IPS-18a (cell line): ENCODE data around the gene C4orf50.
"Not testable (repeated sequence)": the region's sequence is repeated elsewhere in the genome, so short reads cannot be mapped to it uniquely, and the experiment has no call there.

Source experiments
- H3K27ac ChIP-seq: one replicate; pipeline ENCODE4 v1.5.1; 2013; ENCODE audit warnings: low read length
- H3K27me3 ChIP-seq: one replicate; pipeline ENCODE4 v1.6.1; 2013; ENCODE audit warnings: mild to moderate bottlenecking, low read length; ENCODE audit not compliant: control insufficient read depth, insufficient read depth
- H3K36me3 ChIP-seq: one replicate; pipeline ENCODE4 v1.6.1; 2013; ENCODE audit warnings: low read depth, low read length; ENCODE audit not compliant: control insufficient read depth
- H3K4me1 ChIP-seq: one replicate; pipeline ENCODE4 v1.6.1; 2013; ENCODE audit warnings: low read depth, low read length; ENCODE audit not compliant: control insufficient read depth
- H3K4me3 ChIP-seq: one replicate; pipeline ENCODE4 v1.5.1; 2013; ENCODE audit warnings: low read length
- H3K9ac ChIP-seq: one replicate; pipeline ENCODE4 v1.6.1; 2013; ENCODE audit warnings: mild to moderate bottlenecking, low read length, moderate library complexity
- H3K9me3 ChIP-seq: one replicate; pipeline ENCODE4 v1.6.1; 2013; ENCODE audit warnings: low read depth, low read length; ENCODE audit not compliant: control insufficient read depth

The C4orf50 gene

DNA sequence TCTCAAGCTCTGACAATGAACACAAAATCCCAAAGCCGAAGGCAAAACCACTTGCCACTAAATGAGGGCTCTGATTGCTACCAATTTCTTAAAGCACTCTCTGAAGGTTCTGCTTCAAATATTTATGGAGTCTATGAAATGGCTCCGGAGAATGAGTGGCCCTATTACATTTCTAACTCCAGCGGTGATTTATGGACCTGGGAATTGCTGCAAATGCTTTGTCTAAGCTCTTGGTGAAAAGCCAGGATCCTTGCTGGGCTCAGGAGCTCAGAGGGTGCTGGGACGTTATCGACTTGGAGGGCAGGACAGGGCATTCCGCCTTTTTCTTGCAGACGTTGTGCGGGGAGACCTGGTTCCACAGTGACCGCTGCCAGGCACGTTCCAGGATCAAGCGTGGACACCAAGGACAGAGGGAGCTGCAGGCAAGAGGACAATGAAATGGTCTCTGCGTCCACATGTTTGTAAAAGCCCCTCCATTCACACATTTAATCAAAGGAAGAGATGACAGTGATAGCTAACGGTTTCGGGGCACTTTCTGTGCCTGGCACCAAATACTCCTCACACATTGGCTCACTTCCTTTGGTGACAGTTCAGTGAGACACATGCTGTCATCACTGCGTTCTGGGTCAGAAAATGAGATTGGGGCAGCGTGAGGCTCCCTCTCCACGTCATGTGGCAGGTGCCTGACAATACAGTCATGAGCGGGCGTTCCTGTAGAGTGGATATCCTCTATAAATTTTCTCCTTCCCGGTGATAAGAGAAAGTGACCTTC lies 58.8 kb downstream of the C4orf50 start:
- no peak overlapping the region for H3K27ac ChIP-seq
- peaks cover 18% of the 10 kb centered on the region for H3K27me3 ChIP-seq

DNA sequence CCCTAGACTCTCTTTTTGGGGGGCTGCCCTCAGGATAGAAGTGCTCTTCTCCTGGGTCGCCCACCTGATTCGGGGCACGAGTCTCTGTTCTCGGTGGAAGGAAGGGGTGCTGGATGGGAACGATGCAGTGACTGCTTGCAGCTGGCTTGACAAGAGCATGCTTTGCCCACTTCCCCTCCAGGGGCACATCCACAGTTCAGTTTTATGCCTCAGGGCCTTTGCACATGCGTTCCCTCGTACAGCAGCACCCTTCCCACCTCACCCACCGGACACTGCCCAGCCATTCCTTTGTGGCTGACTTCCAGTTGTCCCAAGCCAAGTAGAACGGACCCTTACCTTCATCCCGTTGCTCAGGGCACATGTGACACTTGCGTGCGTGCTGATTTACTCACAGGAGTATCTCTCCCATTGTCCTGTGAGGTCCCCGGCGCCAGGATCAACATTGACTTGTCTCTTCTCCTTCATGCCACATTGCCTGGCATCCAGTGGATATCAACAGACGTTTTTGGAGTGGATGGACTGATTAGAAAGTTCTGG lies 60.0 kb downstream of the C4orf50 start:
- Histone ChIP-seq H3K4me3 (no peak overlapping the region), H3K9me3 (no peaks in the 10 kb centered on the region), H3K9ac (no peak overlapping the region), H3K27me3 (peaks cover 18% of the 10 kb centered on the region), H3K27ac (no peak overlapping the region), H3K4me1 (peaks cover 6% of the 10 kb centered on the region), H3K36me3 (no peaks in the 10 kb centered on the region)

More for the DNA sequence above, 58.8 kb downstream of the C4orf50 start:
- H3K4me1 ChIP-seq = peaks cover 6% of the 10 kb centered on the region
- H3K9ac ChIP-seq = no peak overlapping the region
- no peaks in the 10 kb centered on the region for H3K9me3 ChIP-seq
- H3K36me3 ChIP-seq = no peaks in the 10 kb centered on the region
- H3K4me3 ChIP-seq = no peak overlapping the region

- H3K36me3 ChIP-seq = no peaks in the 10 kb centered on the region
- H3K9ac ChIP-seq = no peak overlapping the region
- peaks cover 6% of the 10 kb centered on the region for H3K4me1 ChIP-seq
- no peaks in the 10 kb centered on the region for H3K9me3 ChIP-seq
- no peak overlapping the region for H3K4me3 ChIP-seq
- H3K27ac ChIP-seq = no peak overlapping the region
- H3K27me3 ChIP-seq = peaks cover 18% of the 10 kb centered on the region
Observed at GRCh38 chr4:5957076-5957475, 61.2 kb downstream of the C4orf50 start.

GRCh38 chr4:5956285-5957021 lies 61.8 kb downstream of the C4orf50 start:
- H3K27ac ChIP-seq = no peak overlapping the region
- no peaks in the 10 kb centered on the region for H3K36me3 ChIP-seq
- H3K9me3 ChIP-seq = no peaks in the 10 kb centered on the region
- H3K9ac ChIP-seq = no peak overlapping the region
- H3K27me3 ChIP-seq = peaks cover 18% of the 10 kb centered on the region
- no peak overlapping the region for H3K4me3 ChIP-seq
- H3K4me1 ChIP-seq = peaks cover 6% of the 10 kb centered on the region

DNA sequence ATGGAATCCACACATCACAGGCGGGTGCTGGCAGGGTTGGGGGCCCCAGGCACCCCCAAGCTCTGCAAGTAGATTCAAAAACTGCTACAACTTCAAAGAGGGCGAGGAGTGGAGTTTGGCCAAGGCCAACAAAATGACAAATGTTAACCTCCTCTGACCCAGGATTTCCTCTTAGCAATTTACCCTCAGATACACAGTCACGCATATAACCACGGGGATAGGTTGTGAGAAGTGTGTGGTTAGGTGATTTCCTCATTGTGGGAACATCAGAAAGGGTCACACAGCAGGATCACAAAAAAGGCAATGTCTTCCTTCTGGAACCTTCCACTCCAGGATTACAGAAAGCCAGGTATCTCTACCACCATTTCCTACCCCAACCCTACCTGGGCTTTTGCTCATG lies 62.4 kb downstream of the C4orf50 start:
- Histone ChIP-seq H3K9ac (no peak overlapping the region), H3K27me3 (peaks cover 18% of the 10 kb centered on the region), H3K9me3 (no peaks in the 10 kb centered on the region), H3K4me1 (peaks cover 6% of the 10 kb centered on the region), H3K27ac (no peak overlapping the region), H3K4me3 (no peak overlapping the region), H3K36me3 (no peaks in the 10 kb centered on the region)

GRCh38 chr4:5955201-5955821 lies 62.9 kb downstream of the C4orf50 start:
- Histone ChIP-seq H3K27me3 (peaks cover 18% of the 10 kb centered on the region), H3K9ac (no peak overlapping the region), H3K4me1 (peaks cover 6% of the 10 kb centered on the region)

DNA sequence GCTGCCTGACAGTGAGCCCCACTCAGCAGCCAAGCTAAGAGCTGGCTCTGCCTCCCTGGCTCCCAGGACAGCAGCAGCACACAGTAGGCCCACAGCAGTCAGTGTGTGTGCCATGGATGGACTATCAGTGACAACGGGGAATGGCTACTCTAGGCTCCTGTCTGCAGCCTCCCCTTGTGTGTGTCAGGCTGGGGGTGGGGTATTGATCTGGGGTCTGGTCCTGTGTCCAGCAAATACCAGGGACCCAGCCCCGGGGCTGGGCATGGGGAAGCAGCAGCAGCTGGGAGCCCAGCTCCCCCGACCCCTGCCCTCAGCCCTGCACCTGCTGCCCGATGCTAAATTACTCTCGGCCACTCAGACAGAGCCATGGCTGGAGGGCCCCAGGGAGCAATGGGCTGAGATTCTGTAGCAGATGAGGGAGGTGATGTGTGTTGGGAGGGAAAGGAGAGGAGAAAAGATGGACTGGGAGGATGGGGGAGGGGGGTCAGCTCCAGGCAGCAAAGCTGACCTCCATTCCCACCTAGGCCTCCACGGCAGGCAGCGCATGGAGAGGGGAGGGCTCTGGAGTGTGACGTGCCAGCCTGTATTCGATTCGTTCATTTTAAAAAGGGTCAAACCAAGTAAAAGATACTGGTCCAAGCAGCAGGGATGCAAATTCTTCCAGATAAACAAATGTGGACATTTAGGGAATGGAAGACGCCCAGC lies 64.0 kb downstream of the C4orf50 start:
- Histone ChIP-seq H3K4me1 (peaks cover 6% of the 10 kb centered on the region), H3K27ac (no peak overlapping the region), H3K9me3 (no peaks in the 10 kb centered on the region), H3K27me3 (peaks cover 15% of the 10 kb centered on the region), H3K4me3 (no peak overlapping the region), H3K9ac (no peak overlapping the region), H3K36me3 (no peaks in the 10 kb centered on the region)

More at GRCh38 chr4:5955201-5955821, 62.9 kb downstream of the C4orf50 start:
- Histone ChIP-seq H3K4me3 (no peak overlapping the region), H3K36me3 (no peaks in the 10 kb centered on the region), H3K9me3 (no peaks in the 10 kb centered on the region), H3K27ac (no peak overlapping the region)

DNA sequence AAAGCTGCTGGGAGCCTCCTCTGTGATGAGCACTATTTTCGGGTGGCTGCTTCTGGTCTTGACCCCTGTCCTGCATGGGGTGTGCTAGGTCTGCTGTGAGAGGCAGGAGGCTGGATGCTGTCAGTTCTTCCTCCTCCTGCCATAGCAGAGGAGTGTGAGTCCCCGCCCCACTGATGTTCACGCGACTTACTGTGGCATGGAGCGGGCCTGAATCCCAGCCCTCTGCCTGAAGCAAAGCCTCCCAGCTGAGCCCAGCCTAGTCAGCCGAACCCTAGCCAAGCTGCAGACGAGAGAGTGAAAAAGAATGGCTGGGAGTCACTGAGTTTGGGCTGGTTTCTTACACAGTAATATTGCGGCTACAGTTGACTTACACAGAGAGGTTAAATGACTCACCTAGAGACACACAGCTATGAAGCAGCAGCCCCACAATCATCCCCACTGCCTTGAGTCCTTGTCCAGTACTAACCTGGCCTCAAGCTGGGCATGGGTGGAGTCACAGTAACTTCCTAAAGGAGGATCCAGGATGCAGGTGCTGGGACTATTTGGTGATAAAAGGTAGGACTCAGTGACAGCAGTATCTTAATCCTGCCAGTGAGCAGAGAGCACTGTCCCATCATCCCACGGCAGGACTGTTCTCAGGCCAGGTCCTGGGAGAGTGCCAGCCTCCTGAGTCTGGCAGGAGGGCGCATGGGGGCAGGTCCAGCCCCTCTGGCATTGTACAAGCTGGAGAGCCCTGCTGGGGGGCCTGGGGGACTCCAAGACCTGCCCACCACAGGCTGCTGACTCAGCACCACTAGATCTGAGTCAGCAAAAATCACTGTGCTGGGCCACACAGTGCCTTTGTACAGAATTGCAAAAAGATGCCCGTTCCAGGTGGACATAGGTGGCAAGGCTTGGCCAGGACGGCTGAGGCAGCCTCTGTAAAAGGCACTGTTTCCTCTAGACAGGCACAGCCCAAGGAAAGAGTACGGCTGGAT lies 65.0 kb downstream of the C4orf50 start:
- Histone ChIP-seq H3K4me3 (no peak overlapping the region), H3K36me3 (no peaks in the 10 kb centered on the region)

DNA sequence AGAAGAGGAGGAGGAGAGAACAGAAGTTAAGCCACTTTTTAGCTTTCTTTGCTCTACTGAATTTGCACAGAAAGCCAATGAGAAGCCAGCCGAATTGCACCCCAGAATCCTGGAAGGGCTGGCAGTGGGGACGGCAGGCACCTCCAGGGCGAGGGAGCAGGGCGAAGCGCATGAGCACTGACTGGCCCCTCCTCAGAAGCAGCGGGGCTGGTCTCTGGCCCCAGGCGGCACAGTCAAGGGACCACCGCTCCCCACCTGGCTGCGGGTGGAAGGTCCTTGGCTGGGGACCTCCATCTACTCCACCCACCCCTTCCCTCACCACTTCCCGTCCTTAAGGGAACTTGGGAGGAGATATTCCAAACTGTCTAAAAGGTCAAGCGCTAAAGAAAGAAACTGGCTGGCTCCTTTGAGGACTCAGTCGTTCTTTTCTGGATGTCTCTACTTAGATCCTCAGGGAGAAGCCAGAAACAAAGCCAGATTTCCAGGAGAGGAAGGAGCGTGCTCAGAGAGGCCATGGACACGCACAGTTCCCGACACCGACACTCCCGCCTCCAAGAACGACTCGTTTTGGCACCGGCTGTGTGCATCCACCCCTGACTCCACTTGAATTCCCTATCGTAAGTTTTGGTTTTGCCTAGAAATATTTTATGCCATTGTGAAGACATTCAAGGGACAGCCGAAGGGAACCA lies 65.8 kb downstream of the C4orf50 start:
- H3K27ac ChIP-seq = no peak overlapping the region
- H3K9ac ChIP-seq = no peak overlapping the region
- no peaks in the 10 kb centered on the region for H3K27me3 ChIP-seq
- peaks cover 6% of the 10 kb centered on the region for H3K4me1 ChIP-seq
- no peaks in the 10 kb centered on the region for H3K36me3 ChIP-seq
- H3K4me3 ChIP-seq = no peak overlapping the region
- no peaks in the 10 kb centered on the region for H3K9me3 ChIP-seq

More for the DNA sequence above, 65.0 kb downstream of the C4orf50 start:
- H3K9me3 ChIP-seq = no peaks in the 10 kb centered on the region
- H3K27ac ChIP-seq = no peak overlapping the region
- no peak overlapping the region for H3K9ac ChIP-seq
- H3K4me1 ChIP-seq = peaks cover 6% of the 10 kb centered on the region
- H3K27me3 ChIP-seq = peaks cover 6% of the 10 kb centered on the region

DNA sequence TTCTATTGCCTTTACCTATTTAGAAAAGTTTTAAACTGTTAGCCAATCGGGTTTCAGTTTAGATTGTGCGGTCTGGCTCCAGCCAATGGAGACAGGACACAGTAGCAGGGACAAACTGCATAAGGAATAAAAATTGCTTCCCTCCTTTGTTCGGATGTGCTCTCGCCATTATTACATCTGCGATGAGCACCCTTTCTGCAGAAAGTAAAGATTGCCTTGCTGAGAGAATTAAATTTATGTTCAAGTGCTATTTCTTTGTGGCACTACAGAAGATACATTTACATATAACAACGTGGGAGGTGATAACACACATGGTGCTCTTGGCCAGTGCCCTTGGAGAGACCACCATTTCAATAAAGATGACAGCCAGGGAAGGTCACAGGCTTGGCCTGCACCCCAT lies 71.6 kb downstream of the C4orf50 start:
- H3K36me3 ChIP-seq, H3K27ac ChIP-seq, H3K9ac ChIP-seq, H3K4me1 ChIP-seq, H3K9me3 ChIP-seq, H3K4me3 ChIP-seq, H3K27me3 ChIP-seq: not testable (repeated sequence)
